GM12801 (cell line): ENCODE measurements around the gene PRKAG2.

Source experiments
- TF ChIP-seq, protein P1 (sequence below): IDR thresholded peaks from one replicate; pipeline ENCODE4 v1.5.1; 2011; ENCODE audit warnings: control low read depth; ENCODE audit not compliant: insufficient read length; ENCODE audit errors: extremely low read depth

Gene PRKAG2

DNA sequence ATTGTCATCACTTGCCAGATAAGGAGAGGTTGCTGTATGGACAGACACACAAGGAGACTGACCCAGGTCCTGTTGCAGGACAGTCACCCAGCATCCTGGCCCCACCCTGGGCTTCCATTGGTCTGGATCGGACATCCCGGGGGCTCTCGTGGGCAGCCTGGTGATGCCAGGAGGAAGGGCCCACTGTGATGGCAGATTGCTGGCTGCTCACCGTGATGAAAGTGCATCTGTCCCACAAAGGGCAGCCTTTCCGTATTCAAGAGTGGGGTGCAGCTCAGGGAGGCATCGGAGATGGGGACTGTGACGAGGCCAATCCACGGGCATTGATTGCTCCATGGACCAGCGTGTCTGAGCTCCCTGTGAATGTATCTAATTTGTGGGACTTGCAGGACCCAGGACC is 41.3 kb downstream of the PRKAG2 start:
- TF ChIP-seq, protein P1, sequence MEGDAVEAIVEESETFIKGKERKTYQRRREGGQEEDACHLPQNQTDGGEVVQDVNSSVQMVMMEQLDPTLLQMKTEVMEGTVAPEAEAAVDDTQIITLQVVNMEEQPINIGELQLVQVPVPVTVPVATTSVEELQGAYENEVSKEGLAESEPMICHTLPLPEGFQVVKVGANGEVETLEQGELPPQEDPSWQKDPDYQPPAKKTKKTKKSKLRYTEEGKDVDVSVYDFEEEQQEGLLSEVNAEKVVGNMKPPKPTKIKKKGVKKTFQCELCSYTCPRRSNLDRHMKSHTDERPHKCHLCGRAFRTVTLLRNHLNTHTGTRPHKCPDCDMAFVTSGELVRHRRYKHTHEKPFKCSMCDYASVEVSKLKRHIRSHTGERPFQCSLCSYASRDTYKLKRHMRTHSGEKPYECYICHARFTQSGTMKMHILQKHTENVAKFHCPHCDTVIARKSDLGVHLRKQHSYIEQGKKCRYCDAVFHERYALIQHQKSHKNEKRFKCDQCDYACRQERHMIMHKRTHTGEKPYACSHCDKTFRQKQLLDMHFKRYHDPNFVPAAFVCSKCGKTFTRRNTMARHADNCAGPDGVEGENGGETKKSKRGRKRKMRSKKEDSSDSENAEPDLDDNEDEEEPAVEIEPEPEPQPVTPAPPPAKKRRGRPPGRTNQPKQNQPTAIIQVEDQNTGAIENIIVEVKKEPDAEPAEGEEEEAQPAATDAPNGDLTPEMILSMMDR: no peak

DNA sequence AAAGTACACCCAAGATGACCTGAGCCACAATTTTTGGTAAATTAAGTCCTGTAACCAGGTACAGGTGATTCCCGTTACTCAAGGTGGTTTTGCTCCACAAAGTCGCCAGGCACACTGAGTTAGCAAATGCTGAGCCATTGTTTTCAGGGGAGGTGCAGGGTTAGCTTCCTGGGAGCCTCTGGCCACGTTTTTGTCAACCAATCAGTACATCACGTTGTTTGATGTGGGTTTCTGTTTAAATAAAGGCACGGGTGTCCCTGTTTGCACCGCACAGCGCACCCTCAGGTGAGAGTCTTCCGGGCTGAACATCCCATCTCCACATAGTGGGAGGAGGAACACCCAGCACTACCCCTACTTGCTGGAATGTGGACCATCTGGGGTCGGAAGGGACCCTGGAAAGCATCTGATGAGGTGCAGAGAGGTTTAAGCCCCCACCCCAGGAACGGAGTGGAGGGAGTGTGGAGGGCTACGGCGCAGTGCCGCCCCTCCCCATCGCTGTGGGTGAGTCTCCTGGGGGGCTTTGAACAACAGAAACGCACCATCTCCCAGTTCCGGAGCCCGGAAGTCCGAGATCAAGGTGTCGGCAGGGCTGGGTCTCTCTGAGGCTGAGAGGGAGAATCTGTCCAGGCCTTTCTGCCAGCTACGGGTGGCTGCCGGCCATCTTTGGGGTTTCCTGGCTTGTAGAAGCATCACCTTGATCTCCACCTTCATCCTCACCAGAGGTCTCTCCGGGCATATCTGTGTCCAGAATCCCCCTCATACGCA is 42.5 kb downstream of the PRKAG2 start:
- TF ChIP-seq, protein P1: no peak

DNA sequence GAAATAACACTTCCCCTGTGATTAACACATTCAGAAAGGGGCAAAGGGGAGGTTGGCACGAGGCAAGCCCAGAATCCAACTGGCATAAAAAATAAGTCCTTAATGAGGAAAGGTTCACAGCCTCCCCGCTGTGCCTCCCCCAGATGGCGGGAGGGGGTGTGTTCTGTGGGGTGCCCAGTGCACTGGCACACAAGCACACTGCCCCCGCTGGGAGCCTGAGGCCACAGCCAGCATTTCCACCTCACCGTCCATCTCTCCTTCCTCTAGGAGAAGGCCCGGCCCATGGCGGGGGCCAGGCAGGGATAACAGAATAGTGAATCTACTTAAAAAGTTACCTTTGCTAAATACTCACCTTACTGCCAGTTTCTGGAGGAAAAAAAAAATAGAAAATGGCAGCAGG is 43.2 kb downstream of the PRKAG2 start:
- TF ChIP-seq, protein P1: no peak

DNA sequence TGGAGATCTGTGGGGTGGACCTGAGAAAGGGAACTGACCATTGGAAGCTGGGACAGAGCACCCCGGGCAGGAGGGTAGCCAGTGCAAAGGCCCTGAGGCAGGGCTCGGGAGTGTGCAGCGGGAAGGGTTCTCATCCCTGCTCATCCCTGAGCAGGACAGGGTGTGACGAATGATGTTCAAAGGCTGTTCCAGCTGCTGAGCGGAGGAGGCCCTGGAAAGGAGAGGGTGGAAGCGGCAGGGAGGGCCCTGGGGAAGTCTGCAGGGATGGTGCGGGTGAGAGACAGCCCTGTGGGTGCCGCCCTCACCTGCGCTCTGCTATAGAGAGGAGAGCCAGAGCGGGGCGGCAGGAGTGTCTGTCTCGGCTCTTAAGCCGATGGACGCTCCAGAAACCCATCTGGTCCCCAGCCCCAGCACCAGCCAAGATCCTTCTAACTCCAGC is 43.7 kb downstream of the PRKAG2 start:
- TF ChIP-seq, protein P1: no peak

DNA sequence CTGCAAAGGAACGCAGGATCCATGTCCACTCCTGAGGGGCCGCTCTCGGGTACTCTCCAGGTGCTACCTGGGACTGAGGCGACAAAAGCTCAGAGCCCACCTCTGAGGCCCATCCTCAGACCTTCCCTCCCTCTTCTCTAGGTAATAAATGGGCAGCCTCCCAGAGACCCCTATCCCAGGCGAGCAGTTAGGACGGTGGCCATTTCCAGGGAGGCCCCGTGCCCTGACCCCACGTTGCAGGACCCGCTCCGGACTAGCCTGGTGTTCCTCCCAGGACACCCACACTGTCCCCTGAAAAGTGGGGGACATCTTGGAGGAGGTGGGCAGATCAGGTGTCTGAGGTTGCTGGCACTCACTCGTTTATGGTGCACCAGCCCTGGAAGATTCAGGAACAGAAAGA is 44.3 kb downstream of the PRKAG2 start:
- TF ChIP-seq, protein P1: no peak

DNA sequence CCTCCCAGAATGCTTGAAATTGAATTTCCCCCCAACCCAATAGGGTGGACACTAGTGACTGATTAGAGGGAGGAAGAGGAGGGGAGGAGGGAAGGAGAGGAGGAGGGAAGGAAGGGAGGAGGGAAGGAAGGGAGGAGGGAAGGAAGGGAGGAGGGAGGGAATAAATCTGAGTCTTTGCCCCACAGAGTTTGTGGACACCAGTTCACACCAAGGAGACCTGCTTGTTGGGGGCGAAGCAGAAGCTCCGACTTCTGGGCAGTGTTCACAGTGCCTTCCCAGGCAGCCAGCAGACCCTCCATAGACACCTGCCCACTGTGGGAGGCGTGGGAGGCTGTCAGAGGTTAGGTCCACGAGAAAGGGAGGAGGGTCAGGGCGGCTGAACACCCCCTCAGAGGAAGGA is 44.8 kb downstream of the PRKAG2 start:
- TF ChIP-seq, protein P1: no peak

DNA sequence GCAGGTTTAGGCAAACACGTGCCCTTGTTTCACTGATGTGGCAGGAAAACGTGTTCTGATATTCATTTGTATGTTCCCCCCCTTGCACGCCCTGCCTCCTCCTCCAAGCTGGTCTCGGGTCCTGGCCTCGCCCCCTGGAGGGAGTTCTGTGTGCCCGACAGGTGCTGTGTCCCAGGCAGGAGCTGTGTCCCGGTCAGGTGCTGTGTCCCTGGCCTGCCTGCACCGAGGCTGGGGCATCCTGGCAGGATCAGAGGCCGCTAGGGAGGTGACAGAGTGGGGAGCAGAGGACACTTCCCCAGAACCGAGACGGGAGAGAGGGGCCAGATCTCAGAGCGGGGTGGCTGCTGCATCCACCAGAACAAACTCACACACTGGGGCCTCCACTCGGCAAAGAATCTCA is 45.3 kb downstream of the PRKAG2 start:
- TF ChIP-seq, protein P1: no peak
